ENCODE results near the gene ELF2. TPM values are rescaled to one million over a fixed set of nuclear protein-coding genes. Genes with fewer than 3 reads are reported as not detected.
"Not testable (repeated sequence)": the region's sequence is repeated elsewhere in the genome, so short reads cannot be mapped to it uniquely, and the experiment has no call there.

ELF2 gene
- polyA plus RNA-seq, 1 experiment = 40.4 TPM

GRCh38 chr4:139170932-139171331 is 6.1 kb downstream of the ELF2 start:
- Histone ChIP-seq H3K27me3 (ENCODE audit: control insufficient read depth, insufficient read depth, low read length) (no peaks in the 10 kb centered on the region), H3K9me3 (ENCODE audit: control insufficient read depth, insufficient read depth, low read length) (no peaks in the 10 kb centered on the region), H3K27ac (ENCODE audit: low read depth, low read length) (no peak overlapping the region), H3K4me3 (ENCODE audit: low read depth, low read length) (no peak overlapping the region)
- POLR2A ChIA-PET = no interaction called here
- no peak for DNase-seq (ENCODE audit: low read depth, low spot score)
- no peak for TF ChIP-seq CTCF (IDR thresholded peaks at IDR 0.05; ENCODE audit: low read depth, low read length)
- CTCF ChIA-PET = interaction anchor here (0.6 to 2.5 kb wide), 3 partner anchors 73 to 125 kb away, joined by 3 to 14 read pairs (median 9); no protein-coding TSS in a partner anchor

GRCh38 chr4:139167774-139168444 is 9.1 kb downstream of the ELF2 start:
- TF ChIP-seq CTCF (IDR thresholded peaks at IDR 0.05; ENCODE audit: low read depth, low read length) = peak; percentile 58
- no peak overlapping the region for H3K4me3 ChIP-seq (ENCODE audit: low read depth, low read length)
- no peak for DNase-seq (ENCODE audit: low read depth, low spot score)
- no peak overlapping the region for H3K27ac ChIP-seq (ENCODE audit: low read depth, low read length)
- CTCF ChIA-PET = interaction anchor here (0.6 to 2.8 kb wide), 18 partner anchors 8 to 137 kb away, joined by 3 to 28 read pairs (median 4); partner anchors contain the start of gene ELF2
- H3K9me3 ChIP-seq (ENCODE audit: control insufficient read depth, insufficient read depth, low read length) = no peaks in the 10 kb centered on the region
- no peaks in the 10 kb centered on the region for H3K27me3 ChIP-seq (ENCODE audit: control insufficient read depth, insufficient read depth, low read length)
- POLR2A ChIA-PET = interaction anchor here (1.0 to 1.4 kb wide), 3 partner anchors 8 to 133 kb away, joined by 3 to 4 read pairs (median 4); partner anchors contain the start of gene NAA15

- Histone ChIP-seq H3K27ac (ENCODE audit: low read depth, low read length) (no peak overlapping the region), H3K27me3 (ENCODE audit: control insufficient read depth, insufficient read depth, low read length) (no peaks in the 10 kb centered on the region), H3K4me3 (ENCODE audit: low read depth, low read length) (no peak overlapping the region), H3K9me3 (ENCODE audit: control insufficient read depth, insufficient read depth, low read length) (no peaks in the 10 kb centered on the region)
- DNase-seq (ENCODE audit: low read depth, low spot score) = no peak
- ChIA-PET CTCF (interaction anchor here (1.1 kb wide), 1 partner anchor 134 kb away, joined by 3 read pairs; no protein-coding TSS in a partner anchor), POLR2A (no interaction called here)
- no peak for TF ChIP-seq CTCF (IDR thresholded peaks at IDR 0.05; ENCODE audit: low read depth, low read length)
These were observed 12.3 kb downstream of the ELF2 start for GRCh38 chr4:139164731-139165130.

GRCh38 chr4:139163806-139164206 is 13.2 kb downstream of the ELF2 start:
- Histone ChIP-seq H3K27me3 (ENCODE audit: control insufficient read depth, insufficient read depth, low read length) (no peaks in the 10 kb centered on the region), H3K27ac (ENCODE audit: low read depth, low read length) (no peak overlapping the region), H3K4me3 (ENCODE audit: low read depth, low read length) (no peak overlapping the region), H3K9me3 (ENCODE audit: control insufficient read depth, insufficient read depth, low read length) (no peaks in the 10 kb centered on the region)
- TF ChIP-seq CTCF (IDR thresholded peaks at IDR 0.05; ENCODE audit: low read depth, low read length) = no peak
- POLR2A ChIA-PET = no interaction called here
- DNase-seq (ENCODE audit: low read depth, low spot score) = no peak
- CTCF ChIA-PET = interaction anchor here (1.1 kb wide), 1 partner anchor 133 kb away, joined by 3 read pairs; no protein-coding TSS in a partner anchor

GRCh38 chr4:139157977-139158376 is 19.0 kb downstream of the ELF2 start:
- CTCF ChIA-PET = interaction anchor here (1.5 kb wide), 1 partner anchor 58 kb away, joined by 5 read pairs; no protein-coding TSS in a partner anchor

More at GRCh38 chr4:139157977-139158376, 19.0 kb downstream of the ELF2 start:
- H3K27me3 ChIP-seq (ENCODE audit: control insufficient read depth, insufficient read depth, low read length); H3K9me3 ChIP-seq (ENCODE audit: control insufficient read depth, insufficient read depth, low read length); H3K27ac ChIP-seq (ENCODE audit: low read depth, low read length); H3K4me3 ChIP-seq (ENCODE audit: low read depth, low read length); POLR2A ChIA-PET; DNase-seq (ENCODE audit: low read depth, low spot score): not testable (repeated sequence)
